Measurements from ENCODE around the gene PCSK4. TPM values are rescaled to one million over a fixed set of nuclear protein-coding genes. Genes with fewer than 3 reads are reported as not detected.

The PCSK4 gene
- total RNA-seq, 4 donors from 2014 or later: 2.6 to 11.9 (median 7.5) TPM

- no peak for DNase-seq
- Histone ChIP-seq H3K9me3 (no peaks in the 10 kb centered on the region), H3K27me3 (no peaks in the 10 kb centered on the region), H3K36me3 (no peaks in the 10 kb centered on the region), H3K4me1 (peaks cover 10 to 21% (median 15%) of the 10 kb centered on the region in 4 donors), H3K27ac (no peak overlapping the region), H3K4me3 (no peak overlapping the region)
- TF ChIP-seq POLR2AphosphoS5 (IDR thresholded peaks at IDR 0.05): no peak
- no peak for TF ChIP-seq POLR2A (IDR thresholded peaks at IDR 0.05)
- no peak for TF ChIP-seq EP300 (IDR thresholded peaks at IDR 0.05; ENCODE audit: low read depth)
- TF ChIP-seq CTCF (IDR thresholded peaks at IDR 0.05): no peak
- WGBS, 2 donors (ENCODE audit: low coverage in 1 of 2): 84% methylated on average over 34 of the region's 37 CpGs; no CpG with 5 or more reads in 1 of the 2 donors
- intact Hi-C loops (cut with DNase I; ENCODE audit: low total_unique reads): no loop called here
- in situ Hi-C loops (cut with MboI; ENCODE audit: low pct_ligation_motif_present in 1 of 4, low pct_unique_long_range_greater_than_20kb in 1 of 4, low sequenced_read_pairs in 3 of 4): no loop called here
These were observed 7.6 kb downstream of the PCSK4 start for GRCh38 chr19:1482361-1483130.

GRCh38 chr19:1481893-1482360, 8.2 kb downstream of the PCSK4 start:
- no peak overlapping the region for H3K4me3 ChIP-seq
- TF ChIP-seq EP300 (IDR thresholded peaks at IDR 0.05; ENCODE audit: low read depth) (no peak), CTCF (IDR thresholded peaks at IDR 0.05) (no peak), POLR2AphosphoS5 (IDR thresholded peaks at IDR 0.05) (no peak), POLR2A (IDR thresholded peaks at IDR 0.05) (no peak)
- intact Hi-C loops (cut with DNase I; ENCODE audit: low total_unique reads): no loop called here
- in situ Hi-C loops (cut with MboI; ENCODE audit: low pct_ligation_motif_present in 1 of 4, low pct_unique_long_range_greater_than_20kb in 1 of 4, low sequenced_read_pairs in 3 of 4): no loop called here
- WGBS, 2 donors (ENCODE audit: low coverage in 1 of 2): 90% methylated on average over 19 of the region's 36 CpGs; no CpG with 5 or more reads in 1 of the 2 donors
- no peaks in the 10 kb centered on the region for H3K27me3 ChIP-seq
- H3K9me3 ChIP-seq: no peaks in the 10 kb centered on the region
- H3K27ac ChIP-seq: no peak overlapping the region
- no peaks in the 10 kb centered on the region for H3K36me3 ChIP-seq
- no peak for DNase-seq
- H3K4me1 ChIP-seq: peaks cover 10 to 25% (median 20%) of the 10 kb centered on the region in 4 donors

- 86% methylated on average over 26 of the region's 26 CpGs; no CpG with 5 or more reads in 1 of the 2 donors for WGBS, 2 donors (ENCODE audit: low coverage in 1 of 2)
- DNase-seq: no peak
- in situ Hi-C loops (cut with MboI; ENCODE audit: low pct_ligation_motif_present in 1 of 4, low pct_unique_long_range_greater_than_20kb in 1 of 4, low sequenced_read_pairs in 3 of 4): no loop called here
These were observed 8.8 kb downstream of the PCSK4 start for GRCh38 chr19:1481224-1481892.

More at GRCh38 chr19:1481224-1481892, 8.8 kb downstream of the PCSK4 start:
- peaks cover 0 to under 1% (median 0%) of the 10 kb centered on the region in 4 donors for H3K36me3 ChIP-seq
- no peak overlapping the region for H3K4me3 ChIP-seq
- peaks cover 10 to 25% (median 20%) of the 10 kb centered on the region in 4 donors for H3K4me1 ChIP-seq
- H3K9me3 ChIP-seq: no peaks in the 10 kb centered on the region
- TF ChIP-seq POLR2AphosphoS5 (IDR thresholded peaks at IDR 0.05) (no peak), POLR2A (IDR thresholded peaks at IDR 0.05) (no peak), EP300 (IDR thresholded peaks at IDR 0.05; ENCODE audit: low read depth) (no peak), CTCF (IDR thresholded peaks at IDR 0.05) (no peak)
- no peak overlapping the region for H3K27ac ChIP-seq
- H3K27me3 ChIP-seq: no peaks in the 10 kb centered on the region
- intact Hi-C loops (cut with DNase I; ENCODE audit: low total_unique reads): no loop called here

Measured in transverse colon (tissue), 4 donors.